Stimulated activated CD4-positive, alpha-beta T cell treated with anti-CD3 and anti-CD28 coated beads, Interleukin-15, amount 100 ng/mL, for 1 hour (primary cell): Measurements from ENCODE around the gene RFC3.
"Not testable (repeated sequence)": the region's sequence is repeated elsewhere in the genome, so short reads cannot be mapped to it uniquely, and the experiment has no call there.

Experiments used
- DNase-seq, 2 donors: peaks; one replicate each; pipeline ENCODE4 v3.0.0-alpha.2; 2020; ENCODE audit warnings: low read depth in 1 of 2, low spot score in 1 of 2

RFC3 gene

GRCh38 chr13:33817901-33818706 lies at the start of gene RFC3:
Gene RFC3 (plus strand): TSS chr13:33818149. CDS start chr13:33818179, 30 bp downstream.
- DNase-seq, result peak; percentile 69 to 82

DNA sequence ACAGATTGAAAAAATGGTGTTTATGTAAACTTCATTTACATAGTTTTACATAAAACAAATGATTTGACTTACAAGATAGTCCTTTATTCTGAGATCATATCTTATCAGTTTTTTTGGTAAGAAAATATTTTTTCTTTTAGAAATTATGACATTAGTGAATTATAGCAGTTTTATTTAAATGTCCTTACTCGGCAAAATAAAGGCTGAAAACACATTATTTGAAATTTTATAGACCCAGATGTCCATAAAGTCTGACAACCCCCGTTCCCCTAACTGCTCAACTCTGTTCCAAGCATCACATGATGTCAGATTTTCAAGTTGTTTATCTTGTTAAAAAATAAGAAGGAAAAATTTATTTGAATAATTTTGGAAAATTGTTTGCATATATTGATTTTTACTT lies 46.7 kb upstream of the RFC3 start:
- no peak for DNase-seq

- no peak for DNase-seq
These were observed 44.0 kb upstream of the RFC3 start for GRCh38 chr13:33773790-33774462.

- no peak for DNase-seq
These were observed 42.4 kb upstream of the RFC3 start for GRCh38 chr13:33775339-33776108.

DNA sequence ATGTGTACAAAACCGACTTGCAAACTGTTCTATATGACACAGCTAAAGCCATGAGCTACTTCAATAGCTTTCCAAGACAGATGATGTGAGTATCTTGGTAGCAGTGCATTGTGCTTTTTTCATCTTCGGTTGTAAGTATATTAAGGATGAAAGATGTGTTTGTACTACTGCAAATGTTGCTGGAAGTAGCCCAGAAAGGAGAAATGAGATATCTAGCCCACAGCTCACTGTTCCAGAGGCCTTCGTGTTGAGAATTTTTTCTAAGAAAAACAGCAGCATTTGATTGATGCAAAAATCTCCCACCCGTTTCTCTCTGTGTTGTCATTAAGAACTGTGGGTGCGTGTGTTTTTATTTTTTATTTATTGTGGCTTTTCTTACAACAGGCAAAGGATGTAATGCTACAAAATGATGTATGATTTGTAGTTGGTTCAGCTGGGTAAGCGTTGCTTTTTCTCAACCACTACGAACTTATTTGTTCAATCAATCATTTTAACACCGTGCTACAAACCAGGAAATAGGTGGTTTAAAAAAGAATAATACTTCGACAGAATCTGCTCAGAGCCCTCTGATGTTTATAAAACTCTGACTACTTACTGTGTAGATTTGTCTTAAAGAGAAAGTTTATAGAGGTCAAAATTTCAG lies 41.6 kb upstream of the RFC3 start:
- no peak for DNase-seq

GRCh38 chr13:33782631-33783030 lies 35.3 kb upstream of the RFC3 start:
- no peak for DNase-seq

DNA sequence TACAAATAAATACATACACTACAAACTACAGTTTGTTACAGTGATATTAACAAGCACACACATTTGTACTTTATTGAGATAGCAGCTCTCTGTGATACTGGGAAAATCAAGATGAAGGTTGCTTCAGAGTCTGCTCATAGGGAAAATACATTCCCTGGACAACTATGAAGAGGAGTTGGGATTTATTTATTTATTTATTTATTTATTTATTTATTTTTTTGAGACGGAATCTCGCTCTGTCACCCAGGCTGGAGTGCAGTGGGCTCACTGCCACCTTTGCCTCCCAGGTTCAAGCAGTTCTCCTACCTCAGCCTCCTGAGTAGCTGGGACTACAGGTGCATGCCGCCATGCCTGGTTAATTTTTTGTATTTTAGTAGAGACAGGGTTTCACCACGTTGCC lies 34.7 kb upstream of the RFC3 start:
- not testable (repeated sequence) for DNase-seq

DNA sequence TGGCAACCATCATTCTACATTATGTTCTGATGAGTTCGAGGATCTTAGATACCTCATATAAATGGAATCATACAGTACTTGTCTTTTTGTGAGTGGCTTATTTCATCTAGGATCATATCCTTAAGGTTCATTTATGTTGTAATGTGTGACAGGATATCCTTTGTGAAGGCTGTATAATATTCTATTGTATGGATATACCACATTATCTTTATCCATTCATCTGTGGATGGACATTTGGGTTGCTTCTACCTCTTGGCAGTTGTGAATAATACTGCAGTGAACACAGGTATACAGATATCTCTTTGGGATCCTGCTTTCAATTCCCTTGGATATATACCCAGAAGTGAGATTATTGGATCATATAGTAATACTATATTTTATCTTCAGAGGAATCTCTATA lies 33.2 kb upstream of the RFC3 start:
- no peak for DNase-seq

- no peak for DNase-seq
These were observed 32.6 kb upstream of the RFC3 start for GRCh38 chr13:33785384-33785783.

DNA sequence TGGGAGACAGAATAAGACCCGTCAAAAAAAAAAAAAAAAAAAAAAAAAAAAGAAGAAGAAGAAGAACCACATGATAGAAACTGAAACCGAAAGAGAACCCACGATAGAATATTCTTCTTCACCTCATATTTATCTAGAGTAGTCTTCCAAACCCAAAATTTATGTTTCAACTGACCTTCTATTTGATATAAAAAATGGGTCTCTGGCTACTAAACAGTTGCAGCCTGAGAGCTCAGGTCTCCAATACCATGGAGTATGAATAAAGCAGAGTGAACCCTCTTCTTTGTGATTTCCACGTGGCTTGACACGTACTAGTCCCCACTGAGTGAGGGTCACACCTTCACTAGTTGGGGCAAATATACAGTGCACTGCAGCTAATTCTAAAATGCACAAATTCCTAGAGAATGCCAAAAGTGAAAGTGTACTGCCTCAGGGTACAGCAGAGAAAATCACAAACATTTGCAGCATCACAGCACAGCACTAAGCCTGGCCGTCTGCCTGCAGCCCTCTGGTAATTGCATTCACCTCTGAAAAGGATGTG lies 30.8 kb upstream of the RFC3 start:
- no peak for DNase-seq

DNA sequence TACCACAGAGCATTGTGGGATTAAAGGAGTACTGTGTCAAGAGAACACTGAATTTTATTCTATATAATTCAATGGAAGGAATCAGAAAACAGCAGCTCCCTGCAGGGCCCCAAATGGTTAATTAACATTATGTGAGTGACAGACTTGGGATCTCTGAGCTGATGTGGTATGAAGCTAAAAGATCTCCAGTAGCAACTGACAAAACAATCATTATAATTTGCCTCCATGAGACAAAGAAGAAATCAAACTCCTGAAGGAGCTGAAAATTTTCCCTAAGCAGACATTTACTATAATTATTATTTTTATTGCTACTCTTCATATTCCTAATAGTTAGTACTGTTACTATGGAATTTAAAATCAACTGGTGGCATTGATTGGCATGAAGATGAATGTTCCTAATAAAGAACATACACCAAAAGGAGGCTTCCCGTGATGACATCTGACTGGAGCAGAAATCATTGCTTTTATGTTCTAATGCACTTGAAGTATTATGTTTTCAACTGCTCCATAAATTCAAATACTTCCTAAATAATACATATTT lies 28.8 kb upstream of the RFC3 start:
- DNase-seq, result no peak

- DNase-seq, result no peak
These were observed 28.2 kb upstream of the RFC3 start for GRCh38 chr13:33789739-33790138.

- DNase-seq, result no peak
These were observed 24.2 kb upstream of the RFC3 start for GRCh38 chr13:33793726-33794125.

DNA sequence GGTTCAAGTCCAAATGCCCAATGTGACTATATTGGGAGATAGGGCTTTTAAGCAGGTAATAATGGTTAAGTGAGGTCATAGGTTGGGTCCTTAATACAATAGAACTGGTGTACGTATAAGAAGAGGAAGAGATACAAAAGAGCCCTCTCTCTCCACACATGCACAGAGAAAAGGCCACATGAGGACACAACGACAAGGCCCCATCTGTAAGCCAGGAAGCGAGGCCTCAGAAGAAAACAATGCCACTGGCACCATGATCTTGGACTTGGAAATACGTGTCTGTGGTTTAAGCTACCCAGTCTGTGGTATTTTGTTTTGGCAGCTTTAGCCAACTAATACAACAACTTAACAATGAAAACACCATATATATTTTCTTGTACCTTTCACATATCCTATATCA lies 23.4 kb upstream of the RFC3 start:
- no peak for DNase-seq

DNA sequence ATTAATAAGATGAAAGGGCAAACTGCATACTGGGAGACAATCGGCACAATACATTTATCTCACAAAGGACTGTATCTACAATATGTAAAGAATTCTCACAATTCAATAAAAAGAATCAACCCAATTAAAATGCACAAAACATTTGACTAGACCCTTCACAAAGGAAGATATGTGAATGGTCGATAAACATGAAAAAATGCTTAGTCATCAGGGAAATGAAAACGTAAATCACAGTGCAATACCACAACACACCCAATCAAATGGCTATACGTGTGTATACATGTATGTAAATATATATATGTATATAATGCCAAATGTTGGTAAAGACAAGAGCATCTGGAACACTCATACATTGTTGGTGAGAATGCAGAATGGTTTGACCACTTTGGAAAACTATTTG lies 21.9 kb upstream of the RFC3 start:
- DNase-seq, result no peak

DNA sequence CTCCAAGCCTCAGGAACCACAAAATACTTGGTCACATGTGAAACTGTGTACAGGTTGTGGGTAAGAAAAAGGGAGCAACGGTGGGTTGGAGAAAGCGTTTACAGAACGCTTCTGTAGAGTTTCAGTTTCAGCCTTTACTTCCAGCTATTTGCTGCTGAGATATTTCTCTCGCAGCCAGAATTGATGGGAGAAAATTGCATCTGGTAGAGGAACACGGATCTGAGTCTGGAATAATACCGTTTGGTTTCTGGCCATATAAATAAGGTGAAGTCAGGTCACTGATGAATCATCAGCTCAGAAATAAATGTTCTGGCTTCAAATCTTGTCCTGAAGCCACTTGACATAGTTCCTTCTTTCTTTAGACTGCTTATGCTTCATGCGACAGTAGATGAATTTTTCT lies 20.3 kb upstream of the RFC3 start:
- no peak for DNase-seq

- no peak for DNase-seq
These were observed 19.9 kb upstream of the RFC3 start for GRCh38 chr13:33798023-33798422.

DNA sequence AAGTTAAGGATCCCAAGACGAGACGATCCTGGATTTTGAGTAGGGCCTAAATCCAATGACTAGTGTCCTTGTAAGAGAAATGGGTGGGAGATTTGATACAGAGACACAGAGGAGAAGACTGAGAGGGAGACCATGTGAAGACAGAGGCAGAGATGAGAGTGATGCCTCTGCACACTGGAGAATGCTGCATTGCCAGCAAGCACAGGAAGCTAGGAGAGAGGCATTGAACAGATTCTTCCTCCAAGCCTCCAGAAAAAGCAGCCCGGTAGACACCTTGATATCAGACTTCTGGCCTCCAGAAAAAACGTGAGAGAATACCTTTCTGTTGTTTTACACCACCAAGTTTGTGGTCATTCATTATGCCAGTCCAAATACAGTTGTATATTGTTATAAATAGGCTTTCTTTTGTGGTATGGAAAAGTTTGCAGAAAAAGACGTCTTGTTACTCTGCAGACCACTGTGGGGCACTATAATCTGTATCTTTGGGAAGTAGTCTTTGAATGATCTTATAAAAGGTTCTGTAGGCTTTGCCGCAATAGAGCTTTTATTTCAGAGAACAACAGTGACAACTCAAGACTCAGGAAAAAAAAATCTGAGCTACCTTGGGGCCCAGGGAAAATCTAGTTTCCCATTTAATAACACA lies 17.9 kb upstream of the RFC3 start:
- no peak for DNase-seq

- no peak for DNase-seq
These were observed 17.2 kb upstream of the RFC3 start for GRCh38 chr13:33800646-33801186.
